ENCODE measurements around the gene RBM27.

DNA sequence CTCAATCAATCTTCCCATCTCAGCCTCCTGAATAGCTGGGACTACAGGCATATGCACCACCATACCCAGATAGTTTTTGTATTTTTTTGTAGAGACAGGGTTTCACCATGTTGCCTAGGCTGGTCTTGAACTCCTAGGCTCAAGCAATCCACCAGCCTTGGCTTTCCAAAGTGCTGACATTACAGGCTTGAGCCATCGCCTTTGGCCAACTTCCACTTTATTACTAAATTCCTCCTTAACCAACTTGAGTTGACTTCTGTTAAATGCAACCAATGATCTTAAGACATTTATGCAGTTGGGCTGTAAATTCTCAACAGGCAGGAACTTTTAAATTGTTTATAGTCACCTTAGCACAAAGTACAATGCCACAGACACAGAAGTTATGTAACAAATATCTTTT lies 23.7 kb upstream of the RBM27 start:
- TF ChIP-seq CTCF (IDR thresholded peaks at IDR 0.05) = no peak
- no peak for TF ChIP-seq POLR2A (IDR thresholded peaks at IDR 0.05)
- no peak for TF ChIP-seq POLR2AphosphoS5 (IDR thresholded peaks at IDR 0.05; ENCODE audit: insufficient read depth in 1 of 2, low read depth in 1 of 2)
